Gastroesophageal sphincter (tissue), 3 donors: ENCODE measurements around the gene SLAMF8.

Source experiments
- POLR2A ChIP-seq, 2 donors: fragments of 450-650 bp; IDR thresholded peaks; one replicate each; pipeline ENCODE4 v1.6.1; 2017; ENCODE audit warnings: antibody characterized with exemption in 2 of 2, mild to moderate bottlenecking in 2 of 2, moderate library complexity in 1 of 2
- POLR2AphosphoS5 ChIP-seq: sonication (generic); formaldehyde crosslinking; IDR thresholded peaks from one replicate; pipeline ENCODE4 v1.6.1; 2017; ENCODE audit warnings: antibody characterized with exemption
- TF ChIP-seq, protein P1 (sequence below), 4 experiments: fragments of 200-600 bp in 2 of 4; fragments of 450-650 bp in 2 of 4; sonication (generic) in 1 of 4; IDR thresholded peaks; one replicate each; pipeline ENCODE4 v1.5.1; 2017 to 2019; ENCODE audit warnings: antibody characterized with exemption in 4 of 4, mild to moderate bottlenecking in 2 of 4, moderate library complexity in 2 of 4

DNA sequence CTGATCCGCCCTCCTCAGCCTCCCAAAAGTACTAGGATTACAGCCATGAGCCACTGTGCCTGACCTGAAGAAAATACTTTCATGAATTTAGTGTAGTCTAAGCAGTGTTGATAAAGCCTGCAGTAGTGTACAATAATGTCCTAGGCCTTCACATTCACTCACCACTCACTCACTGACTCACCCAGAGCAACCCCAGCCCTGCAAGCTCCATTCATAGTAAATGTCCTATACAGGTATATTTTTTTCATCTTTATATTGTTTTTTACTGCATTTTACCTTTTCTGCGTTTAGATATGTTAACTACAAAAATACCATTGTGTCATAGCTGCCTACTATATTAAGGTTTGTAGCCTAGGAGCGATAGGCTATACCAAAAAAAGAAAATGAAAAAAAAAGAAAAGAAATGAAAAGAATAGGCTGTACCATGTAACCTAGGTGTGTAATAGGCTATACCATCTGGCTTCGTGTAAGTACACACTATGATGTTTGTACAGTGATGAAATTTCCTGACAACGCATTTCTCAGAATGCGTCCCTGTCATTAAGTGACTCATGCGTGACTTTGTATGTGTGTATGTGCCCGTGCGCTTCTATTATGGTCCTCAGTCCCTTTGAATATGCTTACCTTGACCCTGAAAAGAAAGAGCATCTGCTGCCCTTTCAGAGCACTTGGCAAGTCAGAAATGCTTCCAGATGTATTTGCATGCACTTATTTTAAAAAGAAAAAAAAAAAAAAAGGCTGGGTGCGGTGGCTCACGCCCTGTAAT, 9.2 kb upstream of the SLAMF8 start:
- no peak for TF ChIP-seq POLR2AphosphoS5
- no peak for TF ChIP-seq POLR2A (IDR thresholded peaks at IDR 0.05)
- TF ChIP-seq, protein P1, sequence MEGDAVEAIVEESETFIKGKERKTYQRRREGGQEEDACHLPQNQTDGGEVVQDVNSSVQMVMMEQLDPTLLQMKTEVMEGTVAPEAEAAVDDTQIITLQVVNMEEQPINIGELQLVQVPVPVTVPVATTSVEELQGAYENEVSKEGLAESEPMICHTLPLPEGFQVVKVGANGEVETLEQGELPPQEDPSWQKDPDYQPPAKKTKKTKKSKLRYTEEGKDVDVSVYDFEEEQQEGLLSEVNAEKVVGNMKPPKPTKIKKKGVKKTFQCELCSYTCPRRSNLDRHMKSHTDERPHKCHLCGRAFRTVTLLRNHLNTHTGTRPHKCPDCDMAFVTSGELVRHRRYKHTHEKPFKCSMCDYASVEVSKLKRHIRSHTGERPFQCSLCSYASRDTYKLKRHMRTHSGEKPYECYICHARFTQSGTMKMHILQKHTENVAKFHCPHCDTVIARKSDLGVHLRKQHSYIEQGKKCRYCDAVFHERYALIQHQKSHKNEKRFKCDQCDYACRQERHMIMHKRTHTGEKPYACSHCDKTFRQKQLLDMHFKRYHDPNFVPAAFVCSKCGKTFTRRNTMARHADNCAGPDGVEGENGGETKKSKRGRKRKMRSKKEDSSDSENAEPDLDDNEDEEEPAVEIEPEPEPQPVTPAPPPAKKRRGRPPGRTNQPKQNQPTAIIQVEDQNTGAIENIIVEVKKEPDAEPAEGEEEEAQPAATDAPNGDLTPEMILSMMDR (IDR thresholded peaks at IDR 0.05): no peak
